GF-D8 (cell line): ENCODE data around the gene RNF41.
"Not testable (repeated sequence)": the region's sequence is repeated elsewhere in the genome, so short reads cannot be mapped to it uniquely, and the experiment has no call there.

Experiments
- DNase-seq: peaks from one replicate; lab custom pipeline; 2025; lab: John Stamatoyannopoulos, UW

The RNF41 gene

GRCh38 chr12:56165369-56165768, 56.4 kb downstream of the RNF41 start:
- no peak for DNase-seq

DNA sequence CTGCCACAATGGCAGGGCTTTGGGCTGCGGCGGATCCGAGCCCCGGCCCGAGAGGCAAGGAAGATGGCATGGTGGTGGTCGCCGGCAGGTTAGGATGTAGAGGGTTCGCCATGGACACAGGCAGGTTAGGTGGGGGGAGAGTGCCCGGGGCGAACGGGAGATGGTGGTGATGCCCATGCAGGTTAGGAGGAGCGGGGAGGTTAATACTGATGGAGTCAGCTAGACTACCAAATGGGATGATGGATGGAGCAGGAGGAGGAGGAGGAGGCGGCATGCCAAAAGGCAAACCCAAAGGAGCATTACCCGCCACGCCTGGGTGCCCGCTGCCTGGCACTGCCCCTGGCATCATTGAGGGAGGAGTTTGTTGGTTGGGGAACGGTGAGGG, 57.4 kb downstream of the RNF41 start:
- DNase-seq: no peak

GRCh38 chr12:56163533-56164344, 58.0 kb downstream of the RNF41 start:
- no peak for DNase-seq

DNA sequence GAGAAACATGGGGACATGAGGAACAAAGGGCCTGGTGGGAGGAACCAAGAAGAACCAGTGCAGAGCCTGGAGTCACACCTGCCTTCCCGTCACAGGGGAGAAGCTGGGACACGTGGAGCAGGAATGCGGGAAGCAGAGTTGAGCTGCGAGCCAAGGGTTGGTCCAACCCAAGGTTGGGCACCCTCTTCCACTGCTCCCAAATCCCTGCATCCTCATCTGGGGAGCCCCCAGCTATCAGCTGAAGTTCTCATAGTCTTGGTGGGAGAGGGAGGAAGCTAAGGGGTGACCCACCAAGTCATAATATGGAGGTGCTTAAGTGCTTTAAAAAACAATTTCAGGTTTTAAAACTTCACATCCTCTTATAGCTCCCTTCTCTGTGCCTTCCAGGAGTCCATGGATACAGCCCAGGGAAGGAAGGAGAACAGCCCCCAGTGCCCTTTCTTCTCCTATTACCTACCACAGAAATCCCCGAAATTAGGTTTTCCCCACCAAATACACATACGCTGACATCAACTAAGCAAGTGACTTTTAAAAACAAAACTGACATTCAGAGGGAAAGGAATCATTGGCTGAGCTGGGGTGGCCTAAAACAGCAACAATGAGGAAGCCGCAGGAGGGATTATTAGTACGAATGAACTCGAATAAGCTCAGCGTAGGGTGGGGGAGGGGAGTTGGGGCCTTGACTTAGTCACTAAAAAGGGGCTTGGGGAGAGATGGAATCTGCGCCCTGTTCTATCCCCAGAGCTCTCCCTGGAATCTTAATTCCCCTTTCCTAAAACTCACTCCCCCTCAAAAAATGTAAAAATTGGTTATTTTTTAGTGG, 59.0 kb downstream of the RNF41 start:
- DNase-seq: no peak

DNA sequence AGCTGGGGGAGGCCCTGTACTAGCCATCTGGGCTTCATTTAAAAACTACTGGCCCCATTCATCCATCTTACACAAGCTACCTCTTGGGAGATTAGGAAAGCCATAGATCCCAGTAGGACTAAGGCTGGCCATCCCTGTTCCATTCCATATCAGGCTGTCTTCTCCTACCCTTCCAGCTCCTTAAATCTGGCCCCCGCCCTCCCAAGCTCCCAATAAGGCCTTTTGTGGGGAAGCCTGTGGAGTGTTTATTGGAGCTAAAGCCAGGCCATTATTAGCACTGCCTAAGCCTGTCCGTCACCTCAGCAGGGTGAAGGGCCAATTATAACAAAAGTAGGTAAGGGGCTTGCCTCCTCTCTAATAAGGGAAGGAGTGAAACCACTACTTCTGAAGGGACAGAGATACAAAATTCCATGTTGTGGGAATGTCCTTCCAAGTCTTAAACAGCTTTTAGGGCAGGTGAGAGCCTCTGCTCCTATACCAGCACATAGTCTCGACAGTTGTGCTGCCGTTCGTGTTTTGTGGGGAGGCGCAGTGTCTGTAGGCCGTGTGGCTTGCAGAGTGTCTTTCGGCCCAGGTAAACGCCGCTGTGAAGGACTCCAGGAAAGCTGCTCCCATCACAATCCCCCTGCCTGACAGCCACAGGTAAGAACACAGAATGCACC, 59.9 kb downstream of the RNF41 start:
- DNase-seq: no peak

GRCh38 chr12:56160894-56161689, 60.6 kb downstream of the RNF41 start:
- no peak for DNase-seq

GRCh38 chr12:56160193-56160763, 61.4 kb downstream of the RNF41 start:
- no peak for DNase-seq

- DNase-seq: no peak
Observed at GRCh38 chr12:56159482-56160192, 62.1 kb downstream of the RNF41 start.

- peak; percentile 35 for DNase-seq
Observed at GRCh38 chr12:56158926-56159461, 62.7 kb downstream of the RNF41 start.

DNA sequence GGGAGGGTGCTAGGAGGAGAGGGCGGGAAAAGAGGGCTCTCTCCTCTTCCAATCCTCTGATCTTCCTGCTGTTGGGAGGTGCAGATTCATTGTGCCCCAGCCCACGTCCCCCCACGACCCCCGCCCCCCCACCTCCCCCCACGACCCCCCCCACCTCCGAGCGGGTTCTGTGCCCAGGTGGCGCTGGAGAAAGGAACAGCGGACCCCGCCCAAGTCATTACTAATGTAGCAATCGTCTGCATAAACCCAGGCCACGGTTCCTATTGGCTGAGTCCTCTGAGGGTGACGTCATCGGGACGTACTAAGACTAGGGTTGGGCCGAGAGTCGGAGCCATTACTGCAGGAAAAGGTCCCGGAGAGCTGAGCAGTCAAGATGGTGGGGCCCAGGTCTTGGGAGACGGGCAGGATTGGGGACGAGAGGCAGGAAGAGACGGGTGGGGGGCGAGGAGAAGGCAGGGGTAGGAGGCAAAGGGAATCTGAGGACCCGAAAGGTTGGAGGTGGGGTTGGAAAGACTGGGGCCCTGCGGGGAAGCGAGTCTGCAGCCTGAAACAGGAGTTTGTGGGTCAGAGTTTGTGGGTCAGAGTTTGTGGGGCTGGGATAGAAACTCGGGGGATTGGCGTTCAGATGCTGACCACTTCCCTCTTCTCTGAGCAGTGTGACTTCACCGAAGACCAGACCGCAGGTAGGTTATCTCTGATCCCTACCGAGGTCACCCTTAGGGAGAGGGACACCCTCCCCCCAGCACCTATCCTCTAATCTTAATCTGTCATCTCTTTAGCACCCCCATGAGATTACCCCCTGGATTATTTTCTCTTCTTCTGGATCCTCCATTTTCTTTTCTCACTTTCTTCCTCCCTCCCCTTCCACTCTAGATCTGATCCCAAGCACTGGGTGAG, 63.4 kb downstream of the RNF41 start, which contains the start of gene MYL6:
Gene MYL6, plus strand, starts transcription at position 331 of the 897 bp plus-strand sequence. Its CDS starts 43 bp downstream, at position 374.
- DNase-seq: peak; percentile 91

DNA sequence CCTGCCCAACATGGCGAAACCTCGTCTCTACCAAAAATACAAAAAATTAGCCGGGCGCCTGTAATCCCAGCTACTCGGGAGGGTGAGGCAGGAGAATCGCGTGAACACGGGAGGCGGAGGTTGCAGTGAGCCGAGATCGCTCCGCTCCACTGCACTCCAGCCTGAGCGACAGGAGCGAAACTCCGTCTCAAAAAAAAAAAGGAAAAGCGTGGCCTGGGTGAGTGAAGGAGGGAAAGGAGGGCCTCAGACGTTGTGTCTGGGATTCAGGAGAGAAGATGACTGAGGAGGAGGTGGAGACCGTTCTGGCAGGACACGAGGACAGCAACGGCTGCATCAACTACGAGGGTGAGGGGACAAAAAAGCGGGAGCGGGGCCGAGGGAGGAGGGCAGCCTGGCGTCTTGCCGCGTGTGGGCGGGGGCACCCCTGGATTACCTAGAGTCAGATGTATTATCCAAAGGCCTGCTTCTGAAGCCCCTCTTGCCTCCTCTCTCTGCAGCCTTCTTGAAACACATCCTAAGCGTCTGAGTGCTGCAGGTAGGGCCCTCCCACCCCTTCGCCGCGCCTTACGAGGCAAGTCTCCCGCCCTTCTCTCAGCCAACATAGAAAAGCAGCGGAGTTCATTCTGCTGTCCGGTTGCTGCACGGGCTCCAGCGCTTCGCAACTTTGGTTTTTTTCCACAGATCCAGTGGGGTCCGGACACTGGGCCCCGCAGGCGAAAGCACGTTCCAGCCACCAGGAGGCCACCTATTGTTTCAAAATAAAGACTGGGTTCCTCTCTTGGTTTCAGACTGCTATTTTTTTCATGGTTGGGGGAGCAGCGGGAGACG, 64.3 kb downstream of the RNF41 start:
- DNase-seq: peak; percentile 84

DNA sequence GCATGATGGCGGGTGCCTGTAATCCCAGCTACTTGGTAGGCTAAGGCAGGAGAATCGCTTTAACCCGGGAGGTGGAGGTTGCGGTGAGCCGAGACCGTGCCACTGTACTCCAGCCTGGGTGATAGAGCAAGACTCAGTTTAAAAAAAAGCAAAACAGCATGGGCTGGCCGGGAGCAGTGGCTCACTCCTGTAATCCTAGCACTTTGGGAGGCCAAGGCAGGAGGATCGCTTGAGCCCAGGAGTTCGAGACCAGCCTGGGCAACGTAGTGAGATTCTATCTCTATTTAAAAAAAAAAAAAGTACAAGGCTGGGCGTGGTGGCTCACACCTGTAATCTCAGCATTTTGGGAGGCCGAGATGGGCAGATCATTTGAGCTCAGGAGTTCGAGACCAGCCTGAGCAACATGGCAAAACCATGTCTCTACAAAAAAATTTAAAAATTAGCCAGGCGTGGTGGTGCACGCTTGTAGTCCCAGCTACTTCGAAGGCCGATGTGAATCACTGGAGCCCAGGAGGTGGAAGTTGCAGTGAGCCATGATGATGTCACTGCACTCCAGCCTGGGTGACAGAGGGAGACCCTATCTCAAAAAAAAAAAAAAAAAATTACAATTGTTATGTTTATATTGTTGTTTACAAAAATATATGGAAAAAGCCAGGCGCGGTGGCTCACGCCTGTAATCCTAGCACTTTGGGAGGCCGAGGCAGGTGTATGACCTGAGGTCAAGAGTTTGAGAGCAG, 65.1 kb downstream of the RNF41 start:
- DNase-seq: not testable (repeated sequence)

DNA sequence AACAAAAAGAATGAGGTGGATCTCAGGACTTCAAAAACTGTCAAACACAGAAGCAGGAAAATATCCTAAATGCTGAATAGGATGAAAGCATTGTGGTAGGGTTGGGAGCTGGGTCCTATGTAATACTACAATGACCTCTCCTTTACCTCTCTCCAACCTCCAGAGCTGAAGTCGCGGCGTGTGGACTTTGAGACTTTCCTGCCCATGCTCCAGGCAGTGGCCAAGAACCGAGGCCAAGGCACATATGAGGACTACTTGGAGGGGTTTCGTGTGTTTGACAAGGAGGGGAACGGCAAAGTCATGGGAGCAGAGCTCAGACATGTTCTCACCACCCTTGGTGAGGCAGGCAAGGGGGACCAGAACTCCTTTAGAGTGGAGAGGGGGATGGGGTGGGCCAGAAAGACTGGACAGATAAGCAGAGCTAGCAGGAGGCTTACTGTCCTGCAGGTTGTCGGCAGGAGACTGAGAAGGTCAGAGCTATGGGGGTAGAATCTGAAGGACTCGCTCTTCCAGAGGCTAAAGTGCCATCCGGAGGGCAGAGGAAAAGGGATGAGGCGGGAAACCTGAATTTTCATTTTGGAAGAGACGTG, 66.4 kb downstream of the RNF41 start:
- DNase-seq: no peak

GRCh38 chr12:56154818-56155217, 66.9 kb downstream of the RNF41 start:
- no peak for DNase-seq

DNA sequence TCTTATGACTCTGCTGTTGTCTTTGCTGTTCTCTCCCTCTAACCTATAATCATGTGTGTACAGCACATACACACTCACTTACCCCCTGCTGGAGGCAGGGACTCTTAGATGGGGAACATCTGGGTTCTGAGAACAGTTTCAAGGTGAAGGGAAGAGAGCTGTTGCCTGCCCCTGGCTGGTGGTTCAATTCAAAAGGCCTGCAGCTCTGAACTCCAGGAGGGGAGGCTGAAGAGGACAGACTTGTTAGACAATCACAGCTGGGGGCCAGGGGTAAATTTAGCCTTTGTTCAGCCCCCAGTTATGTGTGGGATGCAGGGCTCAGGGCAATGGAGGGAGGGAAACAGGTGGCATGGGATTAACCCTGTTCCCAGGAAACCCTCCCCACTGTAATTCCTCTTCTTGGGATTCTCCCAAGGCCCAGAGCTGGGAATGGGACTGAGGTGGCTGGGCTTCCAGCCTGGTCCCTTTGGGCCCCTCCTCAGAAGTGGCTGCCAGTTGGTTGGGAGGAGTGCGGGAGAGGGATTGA, 67.4 kb downstream of the RNF41 start:
- no peak for DNase-seq

DNA sequence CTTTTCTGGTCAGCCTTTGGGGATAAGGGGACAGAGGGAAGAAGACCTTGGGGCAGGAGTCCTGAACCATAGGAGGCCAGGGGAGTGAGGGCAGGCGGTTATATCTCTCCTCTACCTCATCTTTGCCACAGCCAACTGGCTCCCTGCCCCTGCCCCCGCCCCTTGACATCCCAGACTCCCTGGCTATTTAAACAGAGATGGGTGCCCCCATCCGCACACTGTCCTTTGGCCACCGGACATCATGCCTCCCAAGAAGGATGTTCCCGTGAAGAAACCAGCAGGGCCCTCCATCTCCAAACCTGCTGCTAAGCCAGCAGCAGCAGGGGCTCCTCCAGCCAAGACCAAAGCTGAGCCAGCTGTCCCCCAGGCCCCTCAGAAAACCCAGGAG, 68.0 kb downstream of the RNF41 start:
- DNase-seq: no peak
